IMR-90 (cell line): ENCODE results near the gene PKM. TPM values are rescaled to one million over a fixed set of nuclear protein-coding genes. Genes with fewer than 3 reads are reported as not detected.

Experiments used
- ATAC-seq: fragments of 200-7000 bp; cut with Tn5 transposase; 2 replicates; pipeline ENCODE4 v1.9.1; 2020; ENCODE audit warnings: low read depth, mild to moderate bottlenecking, moderate library complexity
- BruUV-seq: library from RNA; stranded (reverse); fragments of 400-500 nt; replicated peaks from 2 replicates; lab custom pipeline; 2021; lab: Mats Ljungman, UMichigan
- CTCF ChIA-PET: fragments of 300-600 bp; formaldehyde crosslinking; extraction: SDS; loops from one replicate; lab custom pipeline; 2021; ENCODE audit warnings: antibody characterized with exemption; lab: Yijun Ruan, JAX
- POLR2A ChIA-PET: fragments of 300-600 bp; sonication (Branson Sonifier 250); formaldehyde crosslinking; loops from one replicate; lab custom pipeline; 2022; ENCODE audit warnings: antibody characterized with exemption; ENCODE audit not compliant: unreplicated experiment; lab: Charles Lee
- DNase-seq: peaks from one replicate; pipeline ENCODE4 v3.0.0; 2013
- H2AFZ ChIP-seq: replicated peaks from 2 replicates; pipeline ENCODE3; 2013; ENCODE audit warnings: low read length, mild to moderate bottlenecking; ENCODE audit not compliant: poor library complexity
- H2AK5ac ChIP-seq: 2 replicates; pipeline ENCODE4 v1.6.1; 2013; ENCODE audit warnings: low read depth, low read length, inconsistent platforms
- H2AK9ac ChIP-seq: replicated peaks from 2 replicates; pipeline ENCODE3; 2013; ENCODE audit warnings: mild to moderate bottlenecking, low read depth, low read length, moderate library complexity; ENCODE audit not compliant: poor library complexity
- H2BK120ac ChIP-seq: 2 replicates; pipeline ENCODE4 v1.6.1; 2013; ENCODE audit warnings: low read depth, low read length, inconsistent platforms
- H2BK15ac ChIP-seq: 3 replicates; pipeline ENCODE4 v1.6.1; 2013; ENCODE audit warnings: low read depth, low read length, inconsistent platforms
- H2BK20ac ChIP-seq: 2 replicates; pipeline ENCODE4 v1.6.1; 2013; ENCODE audit warnings: low read depth, mild to moderate bottlenecking, inconsistent platforms, low read length, moderate library complexity
- H2BK5ac ChIP-seq: 2 replicates; pipeline ENCODE4 v1.6.1; 2013; ENCODE audit warnings: mild to moderate bottlenecking, low read depth, low read length, inconsistent platforms; ENCODE audit not compliant: poor library complexity, severe bottlenecking
- H3K14ac ChIP-seq: replicated peaks from 2 replicates; pipeline ENCODE4 v1.6.1; 2013; ENCODE audit warnings: low read depth, low read length, inconsistent platforms
- H3K18ac ChIP-seq: 2 replicates; pipeline ENCODE4 v1.6.1; 2013; ENCODE audit warnings: low read depth, low read length, control low read depth
- H3K23ac ChIP-seq: 2 replicates; pipeline ENCODE4 v1.6.1; 2013; ENCODE audit warnings: low read depth, low read length, inconsistent platforms
- H3K27ac ChIP-seq: 2 replicates; pipeline ENCODE4 v1.5.1; 2013; ENCODE audit warnings: mild to moderate bottlenecking, control low read depth, low read length; ENCODE audit not compliant: insufficient read depth
- H3K27me3 ChIP-seq: 2 replicates; pipeline ENCODE4 v1.6.1; 2013; ENCODE audit warnings: low read length; ENCODE audit not compliant: control insufficient read depth, insufficient read depth
- H3K36me3 ChIP-seq: 2 replicates; pipeline ENCODE4 v1.6.1; 2013; ENCODE audit warnings: low read length, mixed read lengths; ENCODE audit not compliant: control insufficient read depth, insufficient read depth
- H3K4ac ChIP-seq: 2 replicates; pipeline ENCODE4 v1.6.1; 2013; ENCODE audit warnings: low read depth, low read length, inconsistent platforms
- H3K4me1 ChIP-seq: 2 replicates; pipeline ENCODE4 v1.6.1; 2013; ENCODE audit warnings: low read length, mixed read lengths; ENCODE audit not compliant: control insufficient read depth, insufficient read depth
- H3K4me2 ChIP-seq: 2 replicates; pipeline ENCODE4 v1.6.1; 2013; ENCODE audit warnings: low read depth, mild to moderate bottlenecking, control low read depth, low read length, moderate library complexity
- H3K4me3 ChIP-seq: 2 replicates; pipeline ENCODE4 v1.5.1; 2013; ENCODE audit warnings: low read depth, mild to moderate bottlenecking, control low read depth, low read length, moderate library complexity; ENCODE audit not compliant: insufficient read depth
- H3K56ac ChIP-seq: 2 replicates; pipeline ENCODE4 v1.6.1; 2013; ENCODE audit warnings: low read length, inconsistent platforms; ENCODE audit not compliant: insufficient read depth; ENCODE audit errors: extremely low read depth
- H3K79me1 ChIP-seq, 2 experiments: 2 replicates each; pipeline ENCODE4 v1.6.1; 2013; ENCODE audit warnings: low read length in 2 of 2, inconsistent platforms in 1 of 2, low read depth in 1 of 2
- H3K9ac ChIP-seq: 2 replicates; pipeline ENCODE4 v1.6.1; 2013; ENCODE audit warnings: low read depth, low read length, control low read depth
- H3K9me1 ChIP-seq: 2 replicates; pipeline ENCODE4 v1.6.1; 2013; ENCODE audit warnings: low read length, inconsistent platforms; ENCODE audit not compliant: insufficient read depth
- H3K9me3 ChIP-seq: 2 replicates; pipeline ENCODE4 v1.6.1; 2013; ENCODE audit warnings: low read length; ENCODE audit not compliant: control insufficient read depth, insufficient read depth
- H4K20me1 ChIP-seq: 2 replicates; pipeline ENCODE4 v1.6.1; 2013; ENCODE audit warnings: low read length, inconsistent platforms; ENCODE audit not compliant: insufficient read depth
- H4K5ac ChIP-seq: 2 replicates; pipeline ENCODE4 v1.6.1; 2013; ENCODE audit warnings: mild to moderate bottlenecking, low read depth, low read length, control low read depth
- H4K8ac ChIP-seq, 2 experiments: 2 replicates each; pipeline ENCODE4 v1.6.1; 2013; ENCODE audit warnings: low read depth in 2 of 2, low read length in 2 of 2, control low read depth in 1 of 2, inconsistent platforms in 1 of 2
- H4K91ac ChIP-seq: 2 replicates; pipeline ENCODE4 v1.6.1; 2013; ENCODE audit warnings: low read depth, low read length, inconsistent platforms; ENCODE audit not compliant: insufficient read depth
- CEBPB ChIP-seq: IDR thresholded peaks from 2 replicates; pipeline ENCODE4 v1.6.1; 2012; ENCODE audit warnings: low read depth, low read length, improper control_type of control experiment
- CTCF ChIP-seq: conservative IDR thresholded peaks from 2 replicates; pipeline ENCODE4 v1.5.1; 2012; ENCODE audit warnings: mild to moderate bottlenecking, low read depth, low read length, improper control_type of control experiment
- FOS ChIP-seq: fragments of 150-350 bp; IDR thresholded peaks from 2 replicates; pipeline ENCODE4 v1.6.1; 2016; ENCODE audit warnings: low read depth, low read length
- MAFK ChIP-seq: IDR thresholded peaks from 2 replicates; pipeline ENCODE4 v1.6.1; 2012; ENCODE audit warnings: low read depth, low read length, improper control_type of control experiment
- MAZ ChIP-seq: IDR thresholded peaks from 2 replicates; pipeline ENCODE4 v1.6.1; 2012; ENCODE audit warnings: low read depth, mild to moderate bottlenecking, low read length, improper control_type of control experiment, moderate library complexity, borderline replicate concordance
- POLR2A ChIP-seq: IDR thresholded peaks from 2 replicates; pipeline ENCODE4 v1.6.1; 2012; ENCODE audit warnings: mild to moderate bottlenecking, low read depth, low read length
- RAD21 ChIP-seq: IDR thresholded peaks from 2 replicates; pipeline ENCODE4 v1.6.1; 2012; ENCODE audit warnings: low read length, improper control_type of control experiment
- RCOR1 ChIP-seq: IDR thresholded peaks from 2 replicates; pipeline ENCODE4 v1.6.1; 2012; ENCODE audit warnings: mild to moderate bottlenecking, low read length, improper control_type of control experiment; ENCODE audit not compliant: insufficient replicate concordance
- RFX5 ChIP-seq: IDR thresholded peaks from 2 replicates; pipeline ENCODE4 v1.8.0; 2012; ENCODE audit warnings: low read depth, mild to moderate bottlenecking, low read length, moderate library complexity
- SMC3 ChIP-seq: fragments of 150-350 bp; IDR thresholded peaks from 2 replicates; pipeline ENCODE4 v1.6.1; 2016; ENCODE audit warnings: low read depth, mild to moderate bottlenecking, antibody characterized with exemption, low read length, moderate library complexity
- USF2 ChIP-seq: fragments of 150-350 bp; IDR thresholded peaks from 2 replicates; pipeline ENCODE4 v1.6.1; 2017; ENCODE audit warnings: mild to moderate bottlenecking, antibody characterized with exemption, low read length, low read depth
- WGBS, 2 experiments: methylation state at CpG; one replicate each; pipeline versions ENCODE4 v1.1.5 to v1.1.7; 2013; ENCODE audit warnings: missing lambda C conversion rate in 2 of 2; ENCODE audit not compliant: insufficient read length in 1 of 2; ENCODE audit errors: extremely low coverage in 2 of 2; 5-methylcytosine and 5-hydroxymethylcytosine counted together
- dilution Hi-C: fragments of 300-500 bp; cut with HindIII; formaldehyde crosslinking; loops from one replicate; pipeline ENCODE4 v1.14.3; 2018; ENCODE audit warnings: low sequenced_read_pairs; ENCODE audit not compliant: unreplicated experiment
- in situ Hi-C: fragments of 300-500 bp; cut with MboI; formaldehyde crosslinking; loops from 3 replicates; pipeline ENCODE4 v1.14.3; 2019; ENCODE audit warnings: low sequenced_read_pairs, inconsistent platforms, mixed read lengths
- intact Hi-C: fragments of 100-400 bp; cut with micrococcal nuclease; formaldehyde crosslinking; loops from 2 replicates; pipeline ENCODE4 v1.10.0; 2022
- polyA plus RNA-seq, 3 experiments: library from polyadenylated mRNA; depleted of rRNA; stranded (reverse); fragments of >200 nt; gene quantifications; 2 replicates each; pipeline ENCODE4 v1.2.3, GENCODE V29; 2012; ENCODE audit warnings: low replicate concordance in 1 of 3
- total RNA-seq: library from RNA; depleted of rRNA; stranded (reverse); fragments of >200 nt; gene quantifications from 2 replicates; pipeline ENCODE4 v1.2.3, GENCODE V29; 2012

Gene PKM
- total and polyA plus RNA-seq, 2 of the 4 experiments (the other 2 are of a cell fraction): 2,219 to 3,859 TPM

- Histone ChIP-seq H3K36me3 (no peaks in the 10 kb centered on the region), H3K4ac (no peak overlapping the region), H3K23ac (no peak overlapping the region), H3K9ac (no peak overlapping the region), H3K79me1 (no peaks in the 10 kb centered on the region), H3K4me2 (no peak overlapping the region), H3K4me1 (no peaks in the 10 kb centered on the region), H4K8ac (no peak overlapping the region), H3K9me1 (no peaks in the 10 kb centered on the region), H4K20me1 (no peaks in the 10 kb centered on the region), H2AK5ac (no peak overlapping the region), H3K14ac (no peak overlapping the region), H2AFZ (no peak overlapping the region), H3K9me3 (no peaks in the 10 kb centered on the region), H2BK120ac (no peak overlapping the region), H2BK5ac (no peak overlapping the region), H3K27me3 (peaks cover 25% of the 10 kb centered on the region), H2BK15ac (no peak overlapping the region), H2AK9ac (no peak overlapping the region), H4K5ac (no peak overlapping the region), H3K56ac (no peak overlapping the region), H3K27ac (no peak overlapping the region), H2BK20ac (no peak overlapping the region), H3K18ac (no peak overlapping the region), H4K91ac (no peak overlapping the region), H3K4me3 (no peak overlapping the region)
- intact Hi-C loops: no loop called here
- ChIA-PET CTCF (no interaction called here), POLR2A (no interaction called here)
- BruUV-seq: no TSS peak
- DNase-seq (no peak), ATAC-seq (no peak)
- dilution Hi-C loops: no loop called here
- TF ChIP-seq RCOR1 (no peak), FOS (no peak), SMC3 (no peak), MAZ (no peak), RFX5 (no peak), CEBPB (no peak), CTCF (no peak), USF2 (no peak), POLR2A (no peak), MAFK (no peak), RAD21 (no peak)
- WGBS, 2 experiments: no CpG with 5 or more reads among the region's 5 CpGs
- in situ Hi-C loops: no loop called here
These were observed 70.2 kb downstream of the PKM start for GRCh38 chr15:72160696-72161245.
